Cardiac fibroblast (primary cell): ENCODE results near the gene IMMT.

ENCODE experiments used
- DNase-seq, 2 donors: peaks; one replicate each; pipeline versions ENCODE4 v3.0.0 to v3.0.0-alpha.2; 2010; ENCODE audit warnings: low read depth in 2 of 2
- H3K4me3 ChIP-seq, 2 donors: replicated peaks in 1 of 2; 1 replicate in 1 of 2; 2 replicates in 1 of 2; pipeline ENCODE4 v1.5.1; 2011; ENCODE audit warnings: low read depth in 2 of 2, low read length in 2 of 2, mild to moderate bottlenecking in 2 of 2, moderate library complexity in 1 of 2
- TF ChIP-seq, protein P1 (sequence below): IDR thresholded peaks from one replicate; pipeline ENCODE4 v1.5.1; 2011; ENCODE audit warnings: low read depth, mild to moderate bottlenecking, low read length, inconsistent platforms

Gene IMMT

DNA sequence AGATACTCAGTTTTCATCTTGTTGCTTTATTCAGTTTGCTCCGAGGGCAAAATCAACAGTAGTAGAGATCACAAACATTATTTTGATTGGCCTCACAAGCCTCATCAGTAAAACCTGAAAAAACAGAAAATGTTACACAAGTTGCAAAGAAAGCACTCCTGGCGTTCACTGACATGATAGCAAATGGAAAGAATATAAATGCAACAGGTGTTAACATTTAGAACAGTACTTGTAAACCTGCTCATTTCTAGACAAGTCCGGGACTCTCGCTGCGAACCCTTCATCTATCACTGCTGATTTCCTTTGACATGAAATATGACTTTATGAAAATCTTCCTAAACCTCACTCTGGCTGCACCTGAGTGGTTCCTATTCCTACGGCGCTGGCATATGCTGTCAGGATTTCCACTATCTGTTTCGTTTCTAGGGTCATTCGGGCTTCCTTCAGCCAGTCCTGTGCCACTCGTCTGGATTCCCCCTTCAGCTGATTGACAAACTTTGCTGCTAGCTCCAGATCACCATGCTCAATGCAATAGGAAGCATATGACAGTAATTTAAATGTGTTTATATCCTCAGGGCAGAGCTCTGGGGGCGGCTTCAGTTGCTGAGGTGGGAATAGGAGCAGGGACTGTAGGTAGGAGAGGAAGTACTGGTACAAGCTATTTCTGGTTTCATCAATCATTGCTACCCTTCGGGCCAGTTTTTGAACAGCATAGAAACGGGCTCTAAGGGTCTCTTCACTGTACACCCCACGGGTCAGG is 51.2 kb downstream of the IMMT start:
- TF ChIP-seq, protein P1, sequence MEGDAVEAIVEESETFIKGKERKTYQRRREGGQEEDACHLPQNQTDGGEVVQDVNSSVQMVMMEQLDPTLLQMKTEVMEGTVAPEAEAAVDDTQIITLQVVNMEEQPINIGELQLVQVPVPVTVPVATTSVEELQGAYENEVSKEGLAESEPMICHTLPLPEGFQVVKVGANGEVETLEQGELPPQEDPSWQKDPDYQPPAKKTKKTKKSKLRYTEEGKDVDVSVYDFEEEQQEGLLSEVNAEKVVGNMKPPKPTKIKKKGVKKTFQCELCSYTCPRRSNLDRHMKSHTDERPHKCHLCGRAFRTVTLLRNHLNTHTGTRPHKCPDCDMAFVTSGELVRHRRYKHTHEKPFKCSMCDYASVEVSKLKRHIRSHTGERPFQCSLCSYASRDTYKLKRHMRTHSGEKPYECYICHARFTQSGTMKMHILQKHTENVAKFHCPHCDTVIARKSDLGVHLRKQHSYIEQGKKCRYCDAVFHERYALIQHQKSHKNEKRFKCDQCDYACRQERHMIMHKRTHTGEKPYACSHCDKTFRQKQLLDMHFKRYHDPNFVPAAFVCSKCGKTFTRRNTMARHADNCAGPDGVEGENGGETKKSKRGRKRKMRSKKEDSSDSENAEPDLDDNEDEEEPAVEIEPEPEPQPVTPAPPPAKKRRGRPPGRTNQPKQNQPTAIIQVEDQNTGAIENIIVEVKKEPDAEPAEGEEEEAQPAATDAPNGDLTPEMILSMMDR: no peak
- no peak overlapping the region for H3K4me3 ChIP-seq
- no peak for DNase-seq

DNA sequence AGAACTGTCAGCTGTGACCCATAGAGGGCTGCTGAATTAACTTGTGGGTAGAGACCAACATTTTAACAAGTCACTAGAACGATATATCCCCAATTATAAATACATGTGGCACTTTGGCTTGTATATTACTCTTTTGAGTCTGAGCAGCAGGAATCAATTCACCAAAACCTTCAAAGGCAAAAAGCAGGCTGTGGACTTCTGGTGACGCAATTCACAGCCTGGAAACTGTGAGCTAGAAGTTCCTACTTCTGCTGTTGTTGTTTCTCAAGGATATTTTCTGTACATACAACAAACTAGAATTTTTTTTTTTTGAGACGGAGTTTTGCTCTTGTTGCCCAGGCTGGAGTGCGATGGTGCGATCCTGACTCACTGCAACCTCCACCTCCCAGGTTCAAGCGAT is 52.0 kb downstream of the IMMT start:
- TF ChIP-seq, protein P1: no peak
- H3K4me3 ChIP-seq: no peak overlapping the region
- DNase-seq: no peak

DNA sequence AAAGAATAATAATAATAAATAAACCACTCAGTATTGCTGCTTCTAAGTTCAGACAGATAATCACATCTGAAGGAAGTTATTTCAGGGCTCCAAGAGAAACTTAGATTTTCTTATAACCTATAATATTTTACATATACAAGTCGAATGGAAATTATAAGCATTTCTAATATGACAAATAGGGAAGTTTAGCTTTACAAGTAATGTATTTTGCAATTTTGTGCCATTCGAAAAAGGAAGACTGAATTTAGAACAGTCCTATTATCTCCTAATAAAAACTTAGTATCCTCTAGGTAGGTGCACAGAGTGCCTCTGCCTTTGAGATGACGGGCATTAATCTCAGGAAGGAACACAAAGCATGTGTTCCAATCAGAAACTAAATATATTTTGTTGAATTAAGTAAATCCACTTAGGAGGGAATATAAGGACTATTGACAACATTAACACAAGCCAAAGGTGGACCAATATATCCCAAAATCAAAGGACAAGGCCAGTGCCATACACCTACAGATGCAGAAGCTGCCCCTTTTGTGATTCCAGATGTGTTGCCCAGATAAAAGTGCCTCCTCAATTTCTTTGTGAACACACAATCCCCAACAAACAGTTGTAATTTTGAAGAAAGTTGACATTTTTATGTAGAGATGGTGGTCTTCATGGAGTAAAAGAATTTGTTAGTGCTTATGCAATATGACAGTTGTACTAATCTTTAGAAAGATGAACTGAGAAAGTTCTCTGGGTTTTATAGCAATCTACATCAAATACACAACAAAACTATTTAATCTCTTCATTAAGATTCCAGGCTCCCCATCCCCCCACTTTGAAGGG is 52.6 kb downstream of the IMMT start:
- TF ChIP-seq, protein P1: no peak
- DNase-seq: no peak

DNA sequence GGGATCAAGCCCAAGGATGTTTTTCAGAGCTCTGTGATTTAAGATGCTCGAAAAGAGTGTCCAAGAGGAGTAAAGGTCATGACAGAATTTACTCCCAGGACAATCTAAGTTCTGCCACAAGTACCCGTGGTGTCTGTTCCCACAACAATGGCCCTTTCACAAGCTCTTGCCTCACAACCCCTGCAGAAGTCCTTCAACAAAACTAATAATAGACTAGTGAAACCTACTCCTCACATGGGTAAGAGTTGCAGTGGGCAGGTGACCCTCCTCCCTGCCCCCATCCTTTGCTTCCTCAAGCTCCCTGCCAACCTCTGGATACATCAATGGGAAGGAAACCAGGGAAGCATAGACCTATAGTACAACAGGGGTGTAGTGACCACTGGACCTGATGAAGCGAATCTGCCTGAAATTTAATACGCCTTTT is 54.3 kb downstream of the IMMT start:
- TF ChIP-seq, protein P1: no peak
- DNase-seq: peak; percentile 5 to 9
- H3K4me3 ChIP-seq: no peak overlapping the region

More for the DNA sequence above, 52.6 kb downstream of the IMMT start:
- no peak overlapping the region for H3K4me3 ChIP-seq

DNA sequence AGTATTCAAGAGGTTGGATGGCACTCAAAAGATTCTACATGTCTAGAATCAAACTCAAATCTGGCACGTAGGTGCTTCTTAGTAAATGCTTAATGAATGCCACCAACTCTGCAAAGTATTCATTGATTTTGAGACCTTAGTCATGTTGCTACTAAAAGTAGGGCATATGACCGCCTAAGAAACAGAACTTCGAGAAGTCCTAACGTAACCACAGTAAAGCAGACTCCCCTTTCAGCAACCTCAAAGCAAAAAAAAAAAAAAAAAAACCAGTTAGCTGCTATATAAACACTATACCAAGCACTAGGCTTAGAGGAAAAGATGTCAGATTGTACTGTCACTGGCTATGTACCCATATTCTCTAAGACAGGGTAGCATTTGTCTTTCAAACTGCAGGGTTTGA is 55.3 kb downstream of the IMMT start:
- DNase-seq: no peak
- H3K4me3 ChIP-seq: no peak overlapping the region
- TF ChIP-seq, protein P1: no peak

DNA sequence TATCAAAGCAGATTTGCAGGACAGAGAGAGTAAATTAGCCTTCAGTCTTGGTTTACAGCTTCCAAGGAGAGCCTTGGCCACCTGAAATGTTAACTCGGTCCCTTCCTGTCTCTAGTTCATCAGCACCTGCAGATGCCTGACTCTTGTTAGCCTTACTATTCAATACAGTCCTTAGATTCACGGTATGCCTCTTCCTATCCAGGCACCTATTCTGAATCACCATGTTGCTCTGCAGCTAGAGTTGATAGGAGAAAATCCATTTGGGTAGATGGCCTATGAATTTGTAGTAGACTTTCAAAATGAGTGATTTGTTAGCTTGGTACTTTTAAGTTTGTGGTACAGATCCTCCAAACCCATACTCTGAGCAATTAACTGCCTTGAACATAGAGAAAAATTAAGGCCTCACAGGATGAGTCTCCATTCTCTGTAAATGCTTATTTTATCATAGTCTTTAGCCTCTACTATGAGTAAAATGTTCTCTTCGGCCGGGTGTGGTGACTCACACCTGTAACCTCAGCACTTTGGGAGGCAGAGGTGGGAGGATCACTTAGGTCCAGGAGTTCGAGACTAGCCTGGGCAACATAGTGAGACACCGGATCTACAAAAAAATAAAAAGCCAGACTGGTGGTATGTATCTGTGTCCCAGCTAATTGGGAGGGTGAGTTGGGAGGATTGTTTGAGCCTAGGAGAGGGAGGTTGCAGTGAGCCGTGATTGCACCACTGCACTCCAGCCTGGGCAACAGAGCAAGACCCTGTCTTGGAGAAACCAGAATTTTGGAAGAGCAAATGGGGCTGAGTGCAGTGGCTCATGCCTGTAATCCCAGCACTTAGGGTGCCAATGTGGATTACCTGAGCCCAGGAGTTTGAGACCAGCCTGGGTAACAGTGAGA is 56.3 kb downstream of the IMMT start:
- H3K4me3 ChIP-seq: no peak overlapping the region
- no peak for DNase-seq
- TF ChIP-seq, protein P1: no peak
